Panc1 (cell line): ENCODE measurements around the gene SNED1. TPM values are rescaled to one million over a fixed set of nuclear protein-coding genes. Genes with fewer than 3 reads are reported as not detected.

Experiments
- ATAC-seq: fragments of 200-7000 bp; cut with Tn5 transposase; 2 replicates; pipeline ENCODE4 v1.9.1; 2020; ENCODE audit warnings: mild to moderate bottlenecking, moderate library complexity
- BruUV-seq: library from RNA; stranded (reverse); fragments of 400-500 nt; replicated peaks from 2 replicates; lab custom pipeline; 2021; lab: Mats Ljungman, UMichigan
- CTCF ChIA-PET: fragments of 300-600 bp; sonication (Branson Sonifier 250); formaldehyde crosslinking; loops from one replicate; lab custom pipeline; 2022; ENCODE audit warnings: antibody characterized with exemption; lab: Charles Lee
- POLR2A ChIA-PET: fragments of 300-600 bp; sonication (Branson Sonifier 250); formaldehyde crosslinking; loops from one replicate; lab custom pipeline; 2022; ENCODE audit warnings: antibody characterized with exemption; lab: Charles Lee
- DNase-seq: peaks from one replicate; pipeline ENCODE4 v3.0.0-alpha.2; 2010; ENCODE audit warnings: low read depth, low spot score
- H3K27ac ChIP-seq: 2 replicates; pipeline ENCODE4 v1.5.1; 2011; ENCODE audit warnings: mild to moderate bottlenecking, low read length, inconsistent platforms
- H3K27me3 ChIP-seq: fragments of 200-500 bp; sonication (Bioruptor generic); 2 replicates; pipeline ENCODE4 v1.6.0; 2014; ENCODE audit warnings: low read length, inconsistent platforms; ENCODE audit not compliant: control insufficient read depth, insufficient read depth
- H3K36me3 ChIP-seq: fragments of 200-500 bp; sonication (Bioruptor generic); 2 replicates; pipeline ENCODE4 v1.5.1; 2014; ENCODE audit warnings: inconsistent platforms, mild to moderate bottlenecking, low read length, moderate library complexity; ENCODE audit not compliant: control insufficient read depth, insufficient read depth
- H3K4me1 ChIP-seq: 2 replicates; pipeline ENCODE4 v1.5.1; 2011; ENCODE audit warnings: inconsistent platforms, mild to moderate bottlenecking, low read length, moderate library complexity; ENCODE audit not compliant: control insufficient read depth, insufficient read depth
- H3K4me3 ChIP-seq, 2 experiments: 2 replicates each; pipeline ENCODE4 v1.5.1; 2011 to 2012; ENCODE audit warnings: low read depth in 2 of 2, low read length in 2 of 2, mild to moderate bottlenecking in 2 of 2, inconsistent platforms in 1 of 2, moderate library complexity in 1 of 2
- H3K9me3 ChIP-seq: fragments of 200-500 bp; sonication (Bioruptor generic); 2 replicates; pipeline ENCODE4 v1.5.1; 2014; ENCODE audit warnings: low read depth, mild to moderate bottlenecking, inconsistent platforms, low read length, moderate library complexity; ENCODE audit not compliant: control insufficient read depth, insufficient read depth
- POLR2AphosphoS5 ChIP-seq: IDR thresholded peaks from 2 replicates; pipeline ENCODE4 v1.6.1; 2012; ENCODE audit warnings: mild to moderate bottlenecking, low read depth, low read length, moderate library complexity
- SIN3A ChIP-seq: IDR thresholded peaks from 2 replicates; pipeline ENCODE4 v1.6.1; 2012; ENCODE audit warnings: low read depth, mild to moderate bottlenecking, low read length, moderate library complexity, borderline replicate concordance; ENCODE audit not compliant: insufficient read depth
- TCF7L2 ChIP-seq: IDR thresholded peaks from 2 replicates; pipeline ENCODE4 v1.6.1; 2011; ENCODE audit warnings: mild to moderate bottlenecking, low read depth, low read length, inconsistent platforms
- in situ Hi-C: cut with HindIII; loops from 2 replicates; pipeline ENCODE4 v1.10.0; 2016; ENCODE audit warnings: low sequenced_read_pairs, low pct_unique_long_range_greater_than_20kb
- intact Hi-C: fragments of 100-400 bp; cut with micrococcal nuclease; formaldehyde crosslinking; loops from one replicate; pipeline ENCODE4 v1.10.0; 2022; ENCODE audit not compliant: unreplicated experiment
- total RNA-seq: library from RNA; stranded (reverse); gene quantifications from one replicate; pipeline ENCODE4 v1.2.1, GENCODE V29; 2021; ENCODE audit not compliant: unreplicated experiment
- TF ChIP-seq, protein P1 (sequence below), 2 experiments: IDR thresholded peaks; 2 replicates each; pipeline ENCODE4 v1.6.1; 2011 to 2012; ENCODE audit warnings: low read depth in 2 of 2, control low read depth in 1 of 2, low read length in 1 of 2, mild to moderate bottlenecking in 1 of 2, moderate library complexity in 1 of 2; ENCODE audit not compliant: insufficient read depth in 1 of 2
- TF ChIP-seq, protein P2 (sequence below): fragments of 450-650 bp; IDR thresholded peaks from 2 replicates; pipeline ENCODE4 v1.5.1; 2017; ENCODE audit warnings: mild to moderate bottlenecking

The SNED1 gene
- total RNA-seq, 1 experiment from 2014 or later: 11.0 TPM

DNA sequence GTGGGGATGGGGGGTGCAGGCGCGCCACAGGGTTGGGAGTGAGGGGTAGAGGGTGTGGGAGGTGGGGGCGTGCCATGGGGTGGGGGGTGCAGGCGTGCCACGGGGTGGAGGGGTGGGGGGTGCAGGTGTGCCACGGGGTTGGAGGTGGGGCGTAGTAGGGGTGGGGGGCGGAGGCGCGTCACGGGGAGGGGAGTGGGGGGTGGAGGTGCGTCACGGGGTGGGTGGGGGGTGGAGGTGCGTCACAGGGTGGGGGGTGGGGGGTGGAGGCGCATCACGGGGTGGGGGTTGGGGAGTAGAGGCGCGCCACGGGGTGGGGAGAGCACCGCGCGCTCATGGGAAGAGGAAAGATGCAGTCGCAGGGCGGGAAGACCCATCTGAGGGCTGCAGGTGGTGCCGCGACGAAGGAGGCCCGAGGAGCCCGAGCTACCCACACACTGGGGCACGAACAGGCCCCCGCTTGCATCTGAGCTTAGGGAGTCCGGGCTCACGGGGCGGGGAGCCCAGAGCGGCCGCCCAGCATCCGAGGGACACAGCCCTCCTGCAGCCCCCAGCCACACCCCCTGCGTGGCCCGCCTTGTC lies 37.5 kb downstream of the SNED1 start:
- CTCF ChIA-PET: no interaction called here
- no peaks in the 10 kb centered on the region; the same call in 1 of the 2 replicates for H3K4me1 ChIP-seq
- TF ChIP-seq POLR2AphosphoS5: no peak
- TF ChIP-seq, protein P1, sequence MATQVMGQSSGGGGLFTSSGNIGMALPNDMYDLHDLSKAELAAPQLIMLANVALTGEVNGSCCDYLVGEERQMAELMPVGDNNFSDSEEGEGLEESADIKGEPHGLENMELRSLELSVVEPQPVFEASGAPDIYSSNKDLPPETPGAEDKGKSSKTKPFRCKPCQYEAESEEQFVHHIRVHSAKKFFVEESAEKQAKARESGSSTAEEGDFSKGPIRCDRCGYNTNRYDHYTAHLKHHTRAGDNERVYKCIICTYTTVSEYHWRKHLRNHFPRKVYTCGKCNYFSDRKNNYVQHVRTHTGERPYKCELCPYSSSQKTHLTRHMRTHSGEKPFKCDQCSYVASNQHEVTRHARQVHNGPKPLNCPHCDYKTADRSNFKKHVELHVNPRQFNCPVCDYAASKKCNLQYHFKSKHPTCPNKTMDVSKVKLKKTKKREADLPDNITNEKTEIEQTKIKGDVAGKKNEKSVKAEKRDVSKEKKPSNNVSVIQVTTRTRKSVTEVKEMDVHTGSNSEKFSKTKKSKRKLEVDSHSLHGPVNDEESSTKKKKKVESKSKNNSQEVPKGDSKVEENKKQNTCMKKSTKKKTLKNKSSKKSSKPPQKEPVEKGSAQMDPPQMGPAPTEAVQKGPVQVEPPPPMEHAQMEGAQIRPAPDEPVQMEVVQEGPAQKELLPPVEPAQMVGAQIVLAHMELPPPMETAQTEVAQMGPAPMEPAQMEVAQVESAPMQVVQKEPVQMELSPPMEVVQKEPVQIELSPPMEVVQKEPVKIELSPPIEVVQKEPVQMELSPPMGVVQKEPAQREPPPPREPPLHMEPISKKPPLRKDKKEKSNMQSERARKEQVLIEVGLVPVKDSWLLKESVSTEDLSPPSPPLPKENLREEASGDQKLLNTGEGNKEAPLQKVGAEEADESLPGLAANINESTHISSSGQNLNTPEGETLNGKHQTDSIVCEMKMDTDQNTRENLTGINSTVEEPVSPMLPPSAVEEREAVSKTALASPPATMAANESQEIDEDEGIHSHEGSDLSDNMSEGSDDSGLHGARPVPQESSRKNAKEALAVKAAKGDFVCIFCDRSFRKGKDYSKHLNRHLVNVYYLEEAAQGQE (IDR thresholded peaks at IDR 0.05; ENCODE audit: insufficient read depth in 1 of 2, low read depth in 2 of 2, low read length in 1 of 2): no peak
- no peak overlapping the region for H3K27ac ChIP-seq
- DNase-seq: no peak
- no peaks in the 10 kb centered on the region for H3K36me3 ChIP-seq
- intact Hi-C loops (no loop called here), in situ Hi-C loops (no loop called here)
- H3K27me3 ChIP-seq: no peaks in the 10 kb centered on the region
- POLR2A ChIA-PET: no interaction called here
- no TSS peak for BruUV-seq
- H3K4me3 ChIP-seq: no peak overlapping the region
- no peaks in the 10 kb centered on the region for H3K9me3 ChIP-seq
- no peak for ATAC-seq

DNA sequence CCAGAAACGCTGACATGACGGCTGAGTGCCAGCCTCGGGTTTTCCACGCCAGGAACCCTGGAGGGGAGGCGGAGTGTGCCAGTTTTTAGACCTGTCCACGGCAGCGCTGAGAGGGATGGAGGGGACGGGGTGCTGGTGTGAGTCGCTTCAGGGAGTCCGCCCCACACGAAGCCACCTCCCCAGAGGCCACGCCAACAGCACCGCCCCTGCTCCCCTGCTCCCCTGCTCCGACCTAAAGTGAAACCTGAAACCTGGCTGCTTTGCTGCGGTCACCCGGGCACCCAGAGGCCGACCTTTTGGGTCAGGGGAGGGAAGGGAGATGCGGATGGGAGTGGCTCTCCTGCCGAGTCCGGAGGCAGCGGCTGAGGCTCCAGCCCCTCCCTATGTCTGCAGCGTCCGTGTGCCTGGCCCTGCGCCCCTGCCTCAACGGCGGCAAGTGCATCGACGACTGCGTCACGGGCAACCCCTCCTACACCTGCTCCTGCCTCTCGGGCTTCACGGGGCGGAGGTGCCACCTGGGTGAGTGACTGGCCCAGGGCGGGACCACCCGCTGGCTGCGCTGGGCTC lies 38.1 kb downstream of the SNED1 start:
- intact Hi-C loops: no loop called here
- POLR2A ChIA-PET: no interaction called here
- no peak for DNase-seq
- H3K36me3 ChIP-seq: no peaks in the 10 kb centered on the region
- no peaks in the 10 kb centered on the region for H3K9me3 ChIP-seq
- in situ Hi-C loops: no loop called here
- no peak overlapping the region for H3K4me3 ChIP-seq
- no peaks in the 10 kb centered on the region; the same call in 1 of the 2 replicates for H3K4me1 ChIP-seq
- H3K27me3 ChIP-seq: no peaks in the 10 kb centered on the region
- ATAC-seq: no peak
- no TSS peak for BruUV-seq
- TF ChIP-seq, protein P1 (IDR thresholded peaks at IDR 0.05; ENCODE audit: insufficient read depth in 1 of 2, low read depth in 2 of 2, low read length in 1 of 2): no peak
- TF ChIP-seq TCF7L2: no peak
- no peak for TF ChIP-seq POLR2AphosphoS5
- TF ChIP-seq, protein P2, sequence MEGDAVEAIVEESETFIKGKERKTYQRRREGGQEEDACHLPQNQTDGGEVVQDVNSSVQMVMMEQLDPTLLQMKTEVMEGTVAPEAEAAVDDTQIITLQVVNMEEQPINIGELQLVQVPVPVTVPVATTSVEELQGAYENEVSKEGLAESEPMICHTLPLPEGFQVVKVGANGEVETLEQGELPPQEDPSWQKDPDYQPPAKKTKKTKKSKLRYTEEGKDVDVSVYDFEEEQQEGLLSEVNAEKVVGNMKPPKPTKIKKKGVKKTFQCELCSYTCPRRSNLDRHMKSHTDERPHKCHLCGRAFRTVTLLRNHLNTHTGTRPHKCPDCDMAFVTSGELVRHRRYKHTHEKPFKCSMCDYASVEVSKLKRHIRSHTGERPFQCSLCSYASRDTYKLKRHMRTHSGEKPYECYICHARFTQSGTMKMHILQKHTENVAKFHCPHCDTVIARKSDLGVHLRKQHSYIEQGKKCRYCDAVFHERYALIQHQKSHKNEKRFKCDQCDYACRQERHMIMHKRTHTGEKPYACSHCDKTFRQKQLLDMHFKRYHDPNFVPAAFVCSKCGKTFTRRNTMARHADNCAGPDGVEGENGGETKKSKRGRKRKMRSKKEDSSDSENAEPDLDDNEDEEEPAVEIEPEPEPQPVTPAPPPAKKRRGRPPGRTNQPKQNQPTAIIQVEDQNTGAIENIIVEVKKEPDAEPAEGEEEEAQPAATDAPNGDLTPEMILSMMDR: no peak
- TF ChIP-seq SIN3A: no peak
- H3K27ac ChIP-seq: no peak overlapping the region
- CTCF ChIA-PET: no interaction called here
